WI38 (cell line): ENCODE measurements around the gene UTF1.

Experiments
- H3K4me3 ChIP-seq: 2 replicates; pipeline ENCODE4 v1.5.1; 2011; ENCODE audit warnings: low read depth, mild to moderate bottlenecking, control low read depth, low read length
- TF ChIP-seq, protein P1 (sequence below): IDR thresholded peaks from 2 replicates; pipeline ENCODE4 v1.5.1; 2012; ENCODE audit warnings: low read depth, mild to moderate bottlenecking, control low read depth, low read length

UTF1 gene

DNA sequence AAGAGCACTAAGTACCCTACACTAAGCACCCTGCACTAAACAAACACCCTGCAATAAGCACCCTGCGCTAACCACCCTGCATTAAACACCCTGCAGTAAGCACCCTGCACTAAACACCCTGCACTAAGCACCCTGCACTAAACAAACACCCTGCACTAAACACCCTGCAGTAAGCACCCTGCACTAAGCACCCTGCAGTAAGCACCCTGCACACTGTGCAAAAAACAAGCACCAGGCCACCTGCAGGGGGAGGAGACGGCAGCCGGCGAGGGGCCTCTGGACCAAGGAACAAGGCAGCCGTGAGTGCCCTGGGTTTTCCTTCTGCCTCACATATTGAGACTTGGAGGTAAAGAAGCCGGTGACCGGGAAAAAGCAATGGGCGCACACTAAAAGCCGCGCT, 39.8 kb upstream of the UTF1 start:
- no peak overlapping the region for H3K4me3 ChIP-seq
- TF ChIP-seq, protein P1, sequence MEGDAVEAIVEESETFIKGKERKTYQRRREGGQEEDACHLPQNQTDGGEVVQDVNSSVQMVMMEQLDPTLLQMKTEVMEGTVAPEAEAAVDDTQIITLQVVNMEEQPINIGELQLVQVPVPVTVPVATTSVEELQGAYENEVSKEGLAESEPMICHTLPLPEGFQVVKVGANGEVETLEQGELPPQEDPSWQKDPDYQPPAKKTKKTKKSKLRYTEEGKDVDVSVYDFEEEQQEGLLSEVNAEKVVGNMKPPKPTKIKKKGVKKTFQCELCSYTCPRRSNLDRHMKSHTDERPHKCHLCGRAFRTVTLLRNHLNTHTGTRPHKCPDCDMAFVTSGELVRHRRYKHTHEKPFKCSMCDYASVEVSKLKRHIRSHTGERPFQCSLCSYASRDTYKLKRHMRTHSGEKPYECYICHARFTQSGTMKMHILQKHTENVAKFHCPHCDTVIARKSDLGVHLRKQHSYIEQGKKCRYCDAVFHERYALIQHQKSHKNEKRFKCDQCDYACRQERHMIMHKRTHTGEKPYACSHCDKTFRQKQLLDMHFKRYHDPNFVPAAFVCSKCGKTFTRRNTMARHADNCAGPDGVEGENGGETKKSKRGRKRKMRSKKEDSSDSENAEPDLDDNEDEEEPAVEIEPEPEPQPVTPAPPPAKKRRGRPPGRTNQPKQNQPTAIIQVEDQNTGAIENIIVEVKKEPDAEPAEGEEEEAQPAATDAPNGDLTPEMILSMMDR, result no peak

DNA sequence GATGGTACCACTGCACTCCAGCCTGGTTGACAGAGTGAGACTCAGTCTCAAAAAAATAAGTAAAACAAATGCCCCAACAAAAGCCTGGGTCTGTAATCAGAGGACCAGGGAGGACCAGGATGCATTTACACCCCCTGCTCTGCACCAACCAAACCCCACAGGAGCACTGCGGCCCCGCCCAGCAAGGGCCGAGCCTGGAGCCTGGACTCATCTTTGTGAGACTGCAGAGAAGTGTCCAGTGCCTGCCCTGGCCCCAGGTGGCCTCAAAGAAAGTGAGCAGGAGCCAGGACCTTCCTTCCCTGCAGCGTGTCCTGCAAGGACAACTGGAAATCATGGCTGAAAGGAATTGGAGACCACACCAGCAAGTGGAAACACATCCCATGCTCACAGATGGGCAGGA, 38.4 kb upstream of the UTF1 start:
- no peak overlapping the region for H3K4me3 ChIP-seq
- TF ChIP-seq, protein P1, result no peak

DNA sequence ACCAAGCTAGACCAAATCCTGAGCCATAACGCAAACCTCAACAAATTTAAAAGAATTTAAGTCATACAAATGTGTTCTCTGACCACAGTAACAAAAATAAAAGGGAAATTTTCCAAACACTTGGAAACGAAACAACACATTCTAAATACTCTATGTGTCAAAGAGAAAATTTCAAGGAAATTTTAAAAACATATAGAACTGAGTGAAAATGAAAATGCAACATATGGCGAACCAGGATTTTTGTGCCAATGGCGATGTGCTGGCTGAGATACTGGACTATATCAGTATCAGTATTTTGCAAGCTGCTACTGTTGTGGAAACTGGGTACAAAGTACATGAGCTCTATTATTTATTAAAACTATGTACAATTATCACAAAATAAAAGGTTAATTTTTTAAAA, 35.9 kb upstream of the UTF1 start:
- TF ChIP-seq, protein P1, result no peak
- no peak overlapping the region for H3K4me3 ChIP-seq

DNA sequence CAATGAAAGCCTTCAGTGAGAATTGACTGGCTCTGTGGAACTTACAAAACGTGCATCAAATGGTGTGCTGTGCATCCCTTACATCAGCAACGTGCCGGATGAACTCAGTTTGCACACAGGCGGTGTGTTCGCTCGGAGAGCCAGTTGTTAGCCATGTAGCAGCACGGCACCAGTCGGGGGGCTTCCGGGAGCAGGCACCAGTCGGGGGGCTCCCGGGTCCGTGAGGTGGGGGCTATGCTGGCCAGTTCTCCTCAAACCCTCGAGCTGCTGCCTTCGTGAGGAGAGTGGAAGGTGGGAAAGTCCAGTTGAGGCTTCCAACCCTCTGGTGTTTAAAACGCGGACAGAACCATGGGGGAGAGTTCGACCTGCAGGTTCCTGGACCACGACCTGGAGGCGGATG, 34.9 kb upstream of the UTF1 start:
- H3K4me3 ChIP-seq, result no peak overlapping the region
- TF ChIP-seq, protein P1, result no peak

DNA sequence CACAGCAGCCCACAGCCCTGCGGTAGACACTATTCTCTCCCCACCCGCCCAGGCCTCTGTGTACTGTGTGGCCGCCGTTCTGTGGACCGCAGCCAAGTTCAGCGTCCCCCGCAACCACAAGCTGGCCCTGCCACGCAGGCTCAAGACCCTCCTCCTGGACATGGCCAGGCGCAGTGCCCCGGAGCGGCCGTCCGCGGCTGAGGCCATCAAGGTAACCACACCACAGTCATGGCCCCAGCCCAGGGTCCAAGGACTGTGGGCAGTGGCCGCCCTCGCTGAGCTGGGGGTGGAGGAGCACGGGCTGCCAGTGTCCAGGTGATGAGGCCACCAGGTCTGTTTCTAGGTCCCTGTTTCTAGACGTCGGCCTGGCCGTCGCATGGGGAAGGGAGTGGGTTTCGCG, 34.4 kb upstream of the UTF1 start:
- TF ChIP-seq, protein P1, result no peak

DNA sequence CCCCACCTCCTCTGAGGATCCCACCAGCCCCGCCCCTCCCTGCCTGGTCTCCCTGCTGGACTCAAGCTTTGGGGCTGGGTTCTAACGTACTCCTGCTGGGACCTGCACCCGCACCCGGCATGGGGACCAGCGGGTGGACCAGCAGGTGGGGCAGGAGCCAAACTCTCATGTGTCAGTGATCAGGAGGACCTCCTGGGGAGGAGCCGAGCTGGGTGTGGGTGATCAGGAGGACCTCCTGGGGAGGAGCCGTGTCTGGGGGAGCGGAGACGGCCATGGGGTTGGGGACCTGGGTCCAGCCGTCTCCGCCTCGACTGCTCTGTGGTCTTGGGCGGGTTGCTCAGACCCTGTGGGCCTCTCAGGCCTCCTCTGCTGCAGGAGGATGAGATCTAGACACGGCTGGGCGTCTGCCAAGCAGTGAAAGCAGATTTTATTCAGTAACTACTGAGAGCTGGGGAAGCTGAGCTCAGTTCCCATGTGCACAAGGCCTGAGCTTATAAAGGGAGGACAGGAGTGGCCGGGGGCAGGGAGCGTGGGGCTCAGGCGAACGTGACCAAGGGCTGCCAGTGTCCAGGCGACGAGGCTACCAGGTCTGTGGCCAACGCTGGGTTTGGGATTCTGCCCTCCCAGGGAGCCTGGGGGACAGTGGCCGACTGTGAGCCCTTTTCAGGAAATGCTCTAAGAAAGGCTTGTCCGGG, 33.6 kb upstream of the UTF1 start:
- TF ChIP-seq, protein P1, result no peak
- no peak overlapping the region for H3K4me3 ChIP-seq

More for the DNA sequence above, 34.4 kb upstream of the UTF1 start:
- no peak overlapping the region for H3K4me3 ChIP-seq

DNA sequence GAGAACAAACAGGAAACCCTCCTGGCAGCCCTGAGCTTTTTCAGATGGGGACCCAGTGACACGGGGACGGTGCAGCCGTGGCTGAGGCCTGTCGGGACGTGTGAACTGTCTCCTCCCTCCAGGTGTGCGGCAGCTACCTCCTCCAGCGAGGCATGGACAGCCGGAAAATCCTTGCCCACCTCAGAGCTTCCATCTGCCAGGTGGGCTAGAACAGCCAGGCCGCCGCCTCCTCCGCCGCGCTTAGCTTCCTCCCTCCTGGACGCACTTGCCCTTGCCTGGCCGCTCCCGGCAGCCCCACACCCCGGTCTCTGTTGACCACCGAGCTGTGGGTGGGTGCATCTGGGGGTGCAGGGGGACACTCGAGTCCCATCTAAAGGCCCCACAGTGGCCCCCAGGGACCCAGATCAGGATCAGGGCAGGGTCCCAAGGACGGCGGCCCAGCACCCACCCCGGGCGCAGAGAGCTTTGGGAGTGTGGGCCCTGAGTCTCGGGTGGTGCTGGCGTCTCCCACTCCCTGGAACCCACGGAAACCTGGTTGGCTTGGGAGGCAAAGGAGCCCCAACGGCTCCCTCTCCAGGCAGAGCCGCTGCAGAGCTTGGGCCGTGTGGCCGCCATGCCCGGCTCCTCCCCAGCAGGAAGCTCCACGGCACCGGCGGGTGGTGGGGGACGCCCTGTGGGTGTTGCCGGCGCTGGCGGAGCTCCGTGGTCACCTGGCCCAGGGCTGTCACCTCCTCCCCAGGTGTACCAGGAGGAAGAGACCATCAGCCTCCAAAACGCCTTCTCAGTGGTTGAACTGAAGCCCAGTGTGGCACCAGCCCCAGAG, 32.9 kb upstream of the UTF1 start:
- H3K4me3 ChIP-seq, result no peak overlapping the region
- TF ChIP-seq, protein P1, result no peak
